ENCODE results near the gene SYTL3.
"Not testable (repeated sequence)": the region's sequence is repeated elsewhere in the genome, so short reads cannot be mapped to it uniquely, and the experiment has no call there.

SYTL3 gene

DNA sequence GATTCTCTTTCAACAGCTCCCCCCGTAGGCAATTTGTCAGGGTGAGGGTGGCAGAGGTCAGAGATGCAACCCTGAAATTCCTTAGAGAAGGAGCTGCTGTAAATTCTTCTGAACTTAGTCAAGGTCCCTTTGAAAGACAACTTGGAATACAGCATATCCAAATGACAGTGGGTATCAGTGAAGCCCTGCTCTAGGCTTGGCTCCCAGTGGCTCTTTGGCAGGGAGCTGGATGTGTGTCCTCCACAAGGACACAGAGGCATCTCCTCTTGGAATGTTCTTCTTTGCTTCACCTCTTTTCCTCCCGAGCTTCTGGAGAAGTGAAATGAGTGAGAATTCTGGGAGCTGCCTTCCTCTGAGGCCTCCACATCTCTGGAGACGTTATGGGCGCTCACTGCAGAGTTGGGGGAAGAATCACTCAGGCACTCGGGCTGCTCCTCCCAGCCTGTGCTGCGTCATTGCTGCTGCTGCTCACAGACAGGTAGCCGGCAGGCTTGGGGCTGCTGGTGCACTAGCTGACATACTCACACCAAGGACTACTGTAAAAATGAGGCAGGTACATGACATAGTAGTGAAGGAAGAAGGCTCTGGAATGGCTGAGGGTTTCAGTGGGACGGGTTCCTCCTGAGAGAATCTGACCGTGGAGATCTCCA, 39.4 kb upstream of the SYTL3 start:
- Histone ChIP-seq H3K36me3 (ENCODE audit: control insufficient read depth, insufficient read depth, low read length) (peaks cover 79% of the 10 kb centered on the region), H3K27ac (ENCODE audit: low read depth, low read length, severe bottlenecking) (peak overlapping the region; percentile 93), H3K4me3 (ENCODE audit: extremely low read depth, insufficient read depth, low read length, poor library complexity, severe bottlenecking) (no peak overlapping the region), H3K9me3 (ENCODE audit: control insufficient read depth, low read length) (no peaks in the 10 kb centered on the region), H3K4me1 (ENCODE audit: control insufficient read depth, insufficient read depth, low read length, poor library complexity, severe bottlenecking) (peaks cover 35% of the 10 kb centered on the region)
- WGBS, 2 experiments (ENCODE audit: insufficient coverage in 2 of 2): 82 to 95% methylated on average over 5 to 6 of the region's 9 CpGs

DNA sequence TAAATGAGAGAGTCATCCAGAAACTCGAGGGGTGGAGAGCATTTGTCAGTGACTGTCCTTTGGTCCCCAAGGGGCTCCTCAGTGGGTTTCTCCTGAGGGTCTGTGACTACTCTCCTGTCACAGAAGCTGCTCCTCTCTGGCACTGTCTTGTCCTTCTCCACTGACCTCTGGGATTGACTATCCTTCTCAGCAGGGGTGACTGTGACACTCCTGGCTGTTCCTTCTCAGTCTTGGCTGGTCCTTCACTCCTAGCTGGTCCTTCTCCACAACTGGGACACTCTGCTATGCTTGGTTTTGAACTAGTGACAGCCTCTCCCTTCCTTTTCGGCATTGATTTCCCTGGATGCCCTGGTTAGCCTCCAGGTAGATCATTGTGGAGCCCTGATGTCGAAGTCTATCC, 38.8 kb upstream of the SYTL3 start:
- Histone ChIP-seq H3K9me3 (ENCODE audit: control insufficient read depth, low read length) (no peaks in the 10 kb centered on the region), H3K4me1 (ENCODE audit: control insufficient read depth, insufficient read depth, low read length, poor library complexity, severe bottlenecking) (peaks cover 35% of the 10 kb centered on the region), H3K36me3 (ENCODE audit: control insufficient read depth, insufficient read depth, low read length) (peaks cover 78% of the 10 kb centered on the region), H3K27ac (ENCODE audit: low read depth, low read length, severe bottlenecking) (peak overlapping the region; percentile 93), H3K4me3 (ENCODE audit: extremely low read depth, insufficient read depth, low read length, poor library complexity, severe bottlenecking) (no peak overlapping the region)
- 88 to 92% methylated on average over 3 of the region's 3 CpGs for WGBS, 2 experiments (ENCODE audit: insufficient coverage in 2 of 2)

DNA sequence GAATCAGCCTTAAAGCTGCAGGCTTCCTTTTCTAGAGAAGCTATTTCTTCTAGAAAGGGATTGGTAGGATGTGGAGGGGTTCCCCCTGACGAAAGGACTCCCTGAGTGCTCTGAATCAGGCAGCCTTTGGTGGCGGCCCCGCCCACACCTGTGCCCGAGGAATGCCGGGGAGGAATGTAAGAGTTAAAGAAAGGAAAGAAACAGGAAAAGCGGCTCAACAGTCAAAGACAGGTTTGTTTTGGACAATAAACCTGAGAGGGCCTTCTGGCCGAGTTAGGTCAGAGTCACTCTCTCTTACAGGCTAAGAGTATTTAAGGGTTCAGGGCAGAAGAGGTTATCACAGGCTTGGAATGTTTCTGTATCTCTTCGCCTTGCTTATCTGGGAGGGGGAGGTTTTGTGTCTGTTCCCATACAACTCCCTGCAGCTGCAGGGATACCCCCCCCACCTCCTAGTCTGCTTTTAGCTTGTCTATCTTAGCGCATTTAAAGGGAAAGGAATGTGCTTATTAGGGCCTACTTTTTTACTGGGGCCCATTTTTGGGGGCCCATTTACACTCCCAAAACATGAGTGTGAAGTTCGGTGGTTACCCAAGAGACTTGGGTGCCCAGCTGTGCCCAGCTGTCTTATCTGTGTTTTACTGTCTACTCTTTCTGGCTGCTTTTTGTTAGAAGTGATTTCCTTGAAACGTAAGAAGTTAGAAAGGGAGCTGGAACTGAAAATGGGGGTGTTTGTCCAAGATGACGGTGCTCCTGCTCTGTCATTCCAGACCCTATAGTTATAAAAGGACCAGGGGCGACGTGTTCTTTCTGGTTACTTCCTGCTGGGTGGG, 38.1 kb upstream of the SYTL3 start:
- peak overlapping the region; percentile 93 for H3K27ac ChIP-seq (ENCODE audit: low read depth, low read length, severe bottlenecking)
- WGBS, 2 experiments (ENCODE audit: insufficient coverage in 2 of 2): 42 to 46% methylated on average over 12 to 13 of the region's 14 CpGs
- no peaks in the 10 kb centered on the region for H3K9me3 ChIP-seq (ENCODE audit: control insufficient read depth, low read length)
- peaks cover 35% of the 10 kb centered on the region for H3K4me1 ChIP-seq (ENCODE audit: control insufficient read depth, insufficient read depth, low read length, poor library complexity, severe bottlenecking)
- H3K36me3 ChIP-seq (ENCODE audit: control insufficient read depth, insufficient read depth, low read length): peaks cover 70% of the 10 kb centered on the region
- no peak overlapping the region for H3K4me3 ChIP-seq (ENCODE audit: extremely low read depth, insufficient read depth, low read length, poor library complexity, severe bottlenecking)

DNA sequence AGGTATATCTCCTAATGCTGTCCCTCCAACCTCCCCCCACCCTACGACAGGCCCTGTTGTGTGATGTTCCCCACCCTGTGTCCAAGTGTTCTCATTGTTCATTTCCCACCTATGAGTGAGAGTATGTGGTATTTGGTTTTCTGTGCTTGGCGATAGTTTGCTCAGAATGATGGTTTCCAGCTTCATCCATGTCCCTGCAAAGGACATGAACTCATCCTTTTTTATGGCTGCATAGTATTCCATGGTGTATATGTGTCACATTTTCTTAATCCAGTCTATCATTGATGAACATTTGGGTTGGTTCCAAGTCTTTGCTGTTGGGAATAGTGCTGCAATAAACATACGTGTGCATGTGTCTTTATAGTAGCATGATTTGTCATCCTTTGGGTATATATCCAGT, 35.2 kb upstream of the SYTL3 start:
- H3K4me1 ChIP-seq (ENCODE audit: control insufficient read depth, insufficient read depth, low read length, poor library complexity, severe bottlenecking): peaks cover 33% of the 10 kb centered on the region
- WGBS, 2 experiments (ENCODE audit: insufficient coverage in 2 of 2): 56% methylated on average over 1 of the region's 3 CpGs; no CpG with 5 or more reads in 1 of the 2 experiments
- peaks cover 51% of the 10 kb centered on the region for H3K36me3 ChIP-seq (ENCODE audit: control insufficient read depth, insufficient read depth, low read length)
- H3K4me3 ChIP-seq (ENCODE audit: extremely low read depth, insufficient read depth, low read length, poor library complexity, severe bottlenecking); H3K9me3 ChIP-seq (ENCODE audit: control insufficient read depth, low read length); H3K27ac ChIP-seq (ENCODE audit: low read depth, low read length, severe bottlenecking): not testable (repeated sequence)

DNA sequence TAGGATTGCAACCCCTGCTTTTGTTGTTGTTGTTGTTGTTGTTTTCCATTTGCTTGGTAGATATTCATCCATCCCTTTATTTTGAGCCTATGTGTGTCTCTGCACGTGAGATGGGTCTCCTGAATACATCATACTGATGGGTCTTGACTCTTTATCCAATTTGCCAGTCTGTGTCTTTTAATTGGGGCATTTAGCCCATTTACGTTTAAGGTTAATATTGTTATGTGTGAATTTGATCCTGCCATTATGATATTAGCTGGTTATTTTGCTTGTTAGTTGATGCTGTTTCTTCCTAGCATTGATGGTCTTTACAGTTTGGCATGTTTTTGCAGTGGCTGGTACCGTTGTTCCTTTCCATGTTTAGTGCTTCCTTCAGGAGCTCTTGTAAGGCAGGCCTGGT, 31.6 kb upstream of the SYTL3 start:
- H3K9me3 ChIP-seq (ENCODE audit: control insufficient read depth, low read length); H3K27ac ChIP-seq (ENCODE audit: low read depth, low read length, severe bottlenecking); H3K4me3 ChIP-seq (ENCODE audit: extremely low read depth, insufficient read depth, low read length, poor library complexity, severe bottlenecking); H3K4me1 ChIP-seq (ENCODE audit: control insufficient read depth, insufficient read depth, low read length, poor library complexity, severe bottlenecking): not testable (repeated sequence)
- peaks cover 66% of the 10 kb centered on the region for H3K36me3 ChIP-seq (ENCODE audit: control insufficient read depth, insufficient read depth, low read length)
- 92 to 94% methylated on average over 2 of the region's 3 CpGs for WGBS, 2 experiments (ENCODE audit: insufficient coverage in 2 of 2)

DNA sequence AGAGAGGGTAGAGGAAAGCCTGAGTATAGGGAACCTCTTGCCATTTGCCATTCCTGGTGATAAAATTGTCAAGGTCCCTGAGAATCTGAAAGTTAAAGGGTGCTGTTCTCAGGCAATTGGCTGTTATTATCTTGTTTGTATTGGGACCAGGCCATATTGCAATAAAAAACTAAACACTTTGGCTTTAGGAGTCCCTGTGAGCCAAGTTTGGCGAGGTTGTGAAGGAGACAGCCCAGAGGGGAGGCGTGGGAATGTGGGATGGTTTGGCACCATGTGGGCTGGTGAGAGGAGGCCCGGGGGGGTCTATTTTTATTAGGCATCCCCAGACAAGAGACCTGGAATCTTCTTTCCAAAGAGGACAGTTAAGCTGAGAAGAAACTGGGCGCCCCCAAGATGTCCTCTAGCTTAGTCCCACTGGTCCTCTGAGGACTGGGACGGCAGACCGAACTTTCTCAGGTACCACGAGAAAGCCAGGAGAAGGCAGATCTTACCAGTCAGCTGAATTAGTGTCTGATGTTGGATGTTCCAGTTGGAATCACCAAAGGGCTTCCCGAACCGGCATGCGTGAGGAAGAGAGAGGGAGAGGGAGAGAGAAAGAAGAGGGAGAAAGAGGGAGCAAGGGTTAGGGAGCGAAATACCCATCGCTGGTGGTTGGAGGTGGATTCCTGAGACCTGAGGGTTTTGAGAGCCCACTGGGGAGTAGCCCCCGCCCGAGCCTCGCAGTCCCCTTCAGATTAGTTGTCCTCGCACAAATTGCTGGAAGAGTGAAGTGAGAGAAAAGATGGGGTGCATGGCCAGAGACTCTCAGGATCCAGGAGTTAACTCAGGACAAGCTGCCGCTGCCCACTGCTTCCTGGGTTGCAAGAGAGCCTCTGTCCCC, 29.7 kb upstream of the SYTL3 start:
- 94 to 96% methylated on average over 14 to 17 of the region's 17 CpGs for WGBS, 2 experiments (ENCODE audit: insufficient coverage in 2 of 2)
- H3K4me1 ChIP-seq (ENCODE audit: control insufficient read depth, insufficient read depth, low read length, poor library complexity, severe bottlenecking): no peaks in the 10 kb centered on the region
- peaks cover 3% of the 10 kb centered on the region for H3K9me3 ChIP-seq (ENCODE audit: control insufficient read depth, low read length)
- H3K4me3 ChIP-seq (ENCODE audit: extremely low read depth, insufficient read depth, low read length, poor library complexity, severe bottlenecking): no peak overlapping the region
- peaks cover 60% of the 10 kb centered on the region for H3K36me3 ChIP-seq (ENCODE audit: control insufficient read depth, insufficient read depth, low read length)
- peak overlapping the region; percentile 23 for H3K27ac ChIP-seq (ENCODE audit: low read depth, low read length, severe bottlenecking)

DNA sequence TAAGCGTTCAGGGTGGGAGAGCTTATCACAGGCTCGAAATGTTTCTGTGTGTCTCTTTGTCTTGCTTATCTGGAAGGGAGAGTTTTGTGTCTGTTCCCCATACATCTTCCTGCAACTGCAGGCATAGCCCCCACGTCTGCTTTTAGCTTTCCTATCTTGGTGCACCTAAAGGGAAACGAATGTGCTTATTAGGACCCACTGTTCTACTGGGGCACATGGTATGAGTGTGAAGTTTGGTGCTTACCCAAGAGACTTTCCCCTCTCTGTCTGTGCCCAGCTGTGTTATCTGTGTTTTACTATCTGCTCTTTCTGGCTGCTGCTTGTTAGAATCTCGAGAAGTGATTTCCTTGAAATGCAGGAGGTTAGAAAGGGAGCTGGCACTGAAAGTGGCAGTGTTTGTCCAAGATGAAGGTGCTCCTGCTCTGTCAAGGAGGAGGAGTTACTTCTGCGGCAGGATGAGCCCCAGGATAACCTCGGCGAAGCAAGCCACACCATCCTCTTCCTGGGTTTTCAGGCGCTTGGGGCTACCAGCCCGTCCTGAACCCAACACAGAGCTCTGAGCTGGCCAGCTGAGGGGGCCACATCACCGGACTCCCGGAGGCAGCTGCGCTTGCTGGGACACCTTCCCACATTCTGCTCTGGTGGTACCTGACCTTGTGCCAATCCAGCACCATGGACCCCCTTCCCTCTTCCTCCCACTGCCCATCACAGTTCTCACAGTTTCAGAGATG, 28.7 kb upstream of the SYTL3 start:
- Histone ChIP-seq H3K4me3 (ENCODE audit: extremely low read depth, insufficient read depth, low read length, poor library complexity, severe bottlenecking) (no peak overlapping the region), H3K27ac (ENCODE audit: low read depth, low read length, severe bottlenecking) (peak overlapping the region; percentile 23), H3K4me1 (ENCODE audit: control insufficient read depth, insufficient read depth, low read length, poor library complexity, severe bottlenecking) (no peaks in the 10 kb centered on the region), H3K36me3 (ENCODE audit: control insufficient read depth, insufficient read depth, low read length) (peaks cover 63% of the 10 kb centered on the region), H3K9me3 (ENCODE audit: control insufficient read depth, low read length) (peaks cover 3% of the 10 kb centered on the region)
- WGBS, 2 experiments (ENCODE audit: insufficient coverage in 2 of 2): 87 to 92% methylated on average over 8 to 10 of the region's 13 CpGs

DNA sequence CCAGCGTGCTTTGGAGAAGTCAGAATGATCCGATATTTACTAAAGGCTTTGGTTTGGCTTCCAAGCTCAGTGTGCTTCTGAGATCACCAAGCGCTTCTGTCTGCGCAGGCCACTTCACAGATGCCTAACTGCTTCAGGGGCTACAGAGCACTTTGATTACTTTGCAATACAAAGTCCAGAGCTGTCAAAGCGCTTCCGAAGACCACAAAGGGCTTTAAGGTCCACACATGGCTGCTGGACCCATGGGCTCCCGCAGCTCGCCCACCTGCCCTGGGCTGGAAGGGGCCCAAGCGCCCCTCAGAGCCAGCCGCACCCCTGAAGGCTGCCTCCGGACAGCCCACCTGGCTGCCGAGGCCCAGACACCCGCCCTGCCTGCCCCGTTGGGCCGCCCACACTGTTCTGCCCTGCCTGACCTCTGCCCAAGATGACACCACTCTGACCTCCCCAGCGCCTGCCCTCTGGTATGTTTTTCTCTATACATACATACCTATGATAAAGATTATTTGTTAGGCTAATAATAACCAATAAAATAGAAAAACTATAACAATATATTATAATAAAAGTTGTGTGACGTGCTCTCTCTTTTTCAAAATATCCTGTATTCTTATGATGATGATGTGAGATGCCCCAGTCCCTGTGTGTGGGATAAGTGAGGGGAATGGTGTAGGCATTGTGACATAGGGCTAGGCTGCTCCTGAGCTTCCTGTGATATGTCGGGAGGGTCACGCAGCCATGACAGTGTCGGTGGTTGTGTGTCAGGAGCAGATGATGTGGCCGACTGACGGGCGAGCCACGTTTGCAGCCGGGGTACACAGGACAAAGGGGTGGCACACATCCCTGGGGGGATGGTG, 27.9 kb upstream of the SYTL3 start:
- Histone ChIP-seq H3K4me3 (ENCODE audit: extremely low read depth, insufficient read depth, low read length, poor library complexity, severe bottlenecking) (no peak overlapping the region), H3K4me1 (ENCODE audit: control insufficient read depth, insufficient read depth, low read length, poor library complexity, severe bottlenecking) (no peaks in the 10 kb centered on the region), H3K9me3 (ENCODE audit: control insufficient read depth, low read length) (peaks cover 3% of the 10 kb centered on the region), H3K27ac (ENCODE audit: low read depth, low read length, severe bottlenecking) (no peak overlapping the region), H3K36me3 (ENCODE audit: control insufficient read depth, insufficient read depth, low read length) (peaks cover 71% of the 10 kb centered on the region)
- WGBS, 2 experiments (ENCODE audit: insufficient coverage in 2 of 2): 96 to 97% methylated on average over 21 to 23 of the region's 25 CpGs

DNA sequence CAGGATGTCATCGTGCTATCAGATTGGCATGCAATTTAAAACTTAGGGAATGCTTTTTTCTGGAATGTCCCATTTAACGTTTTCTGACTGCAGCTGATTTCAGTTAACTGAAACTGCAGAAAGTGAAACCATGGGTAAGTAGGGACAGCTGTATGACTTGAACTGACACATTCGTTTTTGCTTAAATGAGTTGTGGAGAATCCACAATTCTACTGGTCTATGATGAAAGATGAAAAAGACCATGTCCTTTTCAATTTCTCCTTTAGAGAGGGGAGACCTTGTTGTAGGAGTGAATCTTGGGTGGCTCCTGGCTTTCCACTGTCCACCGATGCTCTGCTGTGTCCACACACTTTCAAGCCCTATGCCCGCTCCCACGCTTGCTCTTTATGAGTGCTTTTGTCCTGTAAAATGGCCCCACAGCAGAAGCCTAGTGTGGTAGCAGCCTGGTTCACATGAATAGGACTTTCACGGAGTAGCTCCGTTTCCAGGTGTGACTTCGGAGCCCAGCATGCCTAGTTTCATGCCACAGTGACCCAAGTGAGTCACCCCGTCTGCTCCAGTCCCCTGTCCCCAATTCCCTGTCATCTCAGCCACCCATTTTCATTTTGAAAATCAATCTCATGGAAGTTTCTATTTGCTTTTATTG, 27.2 kb upstream of the SYTL3 start:
- Histone ChIP-seq H3K4me3 (ENCODE audit: extremely low read depth, insufficient read depth, low read length, poor library complexity, severe bottlenecking) (no peak overlapping the region), H3K36me3 (ENCODE audit: control insufficient read depth, insufficient read depth, low read length) (peaks cover 78% of the 10 kb centered on the region), H3K4me1 (ENCODE audit: control insufficient read depth, insufficient read depth, low read length, poor library complexity, severe bottlenecking) (no peaks in the 10 kb centered on the region), H3K27ac (ENCODE audit: low read depth, low read length, severe bottlenecking) (no peak overlapping the region), H3K9me3 (ENCODE audit: control insufficient read depth, low read length) (peaks cover 3% of the 10 kb centered on the region)
- 93 to 96% methylated on average over 10 of the region's 10 CpGs for WGBS, 2 experiments (ENCODE audit: insufficient coverage in 2 of 2)

Measured in mesodermal cell (in vitro differentiated cells).